Measurements from ENCODE around the gene TASP1.

DNA sequence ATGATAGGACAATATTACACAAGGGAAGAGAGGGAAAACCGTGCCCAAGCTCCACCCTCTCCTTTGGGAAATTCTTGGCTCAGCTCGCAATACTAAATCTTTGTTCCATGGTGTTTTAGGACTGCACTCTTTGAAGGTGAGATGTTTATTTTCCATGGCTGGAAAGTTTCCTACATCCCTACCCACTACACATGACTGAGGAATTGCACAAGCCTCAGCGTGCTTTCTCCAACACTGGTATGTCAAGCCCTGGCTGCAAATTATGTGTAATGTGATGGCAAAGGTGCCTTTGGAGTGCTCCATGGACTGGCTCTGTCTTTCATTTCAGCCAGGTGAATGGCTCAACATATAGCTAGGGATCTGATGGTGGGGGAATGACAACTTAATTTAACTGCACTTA lies 283.3 kb downstream of the TASP1 start:
- TF ChIP-seq CTCF (IDR thresholded peaks at IDR 0.05) (no peak), EZH2 (IDR thresholded peaks at IDR 0.05; ENCODE audit: borderline replicate concordance, insufficient read depth, low read depth, low read length, poor library complexity, severe bottlenecking) (no peak)

Measured in B cell (primary cell).